ENCODE results near the gene DOCK2. TPM values are rescaled to one million over a fixed set of nuclear protein-coding genes. Genes with fewer than 3 reads are reported as not detected.

Gene DOCK2
- total and polyA plus RNA-seq, 9 of the 15 experiments (the other 6 are each of a cell fraction or from before 2014, with no cell fraction given), result 4.5 to 42.6 (median 20.5) TPM

DNA sequence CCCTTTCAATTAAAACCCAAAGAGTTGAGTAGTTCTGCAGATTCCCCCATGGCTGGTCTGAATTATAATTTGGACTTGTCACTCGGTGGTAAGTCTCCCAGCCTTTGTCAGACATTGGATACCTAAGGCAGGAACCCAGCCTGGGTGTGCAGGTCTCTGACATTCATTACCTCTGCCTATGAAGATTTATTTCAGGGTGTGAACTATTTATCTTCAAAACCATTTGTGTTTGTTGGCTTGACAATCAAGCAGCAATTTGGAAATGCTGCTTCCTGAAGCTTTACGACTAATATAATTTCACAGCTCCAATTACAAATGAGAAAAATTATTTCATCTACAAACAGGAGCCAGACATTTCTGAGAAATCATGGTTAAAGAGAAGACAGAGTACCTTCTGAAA, 160.5 kb downstream of the DOCK2 start:
- no peaks in the 10 kb centered on the region for H3K9me1 ChIP-seq (ENCODE audit: control insufficient read depth, insufficient read depth, low read length)
- no peaks in the 10 kb centered on the region for H3K36me3 ChIP-seq (ENCODE audit: control insufficient read depth, insufficient read depth, low read length)
- FAIRE-seq (no peak), ATAC-seq (no peak), DNase-seq (ENCODE audit: extremely low read depth in 1 of 4, low spot score in 3 of 4) (no peak)
- CTCF ChIA-PET (ENCODE audit: low intra/inter-chr PET ratio), result no interaction called here
- no peaks in the 10 kb centered on the region; a peak in 1 of 5 replicates for H3K4me1 ChIP-seq (replicated peaks in 1 of 2; ENCODE audit: control insufficient read depth in 2 of 2, insufficient read depth in 2 of 2, low read length in 2 of 2)
- BruUV-seq (replicated peaks), result no TSS peak
- no peak overlapping the region for H2AFZ ChIP-seq (ENCODE audit: low read depth, low read length)
- 46% methylated on average over 2 of the region's 2 CpGs for WGBS (ENCODE audit: insufficient coverage, low coverage, missing lambda C conversion rate)
- POLR2A ChIA-PET, result interaction anchor here (0.7 kb wide), 1 partner anchor 28 kb away, joined by 3 read pairs; no protein-coding TSS in a partner anchor
- in situ Hi-C loops (cut with MboI) (no loop called here), intact Hi-C loops (cut with micrococcal nuclease) (no loop called here)
- H3K27me3 ChIP-seq (ENCODE audit: control insufficient read depth in 2 of 2, insufficient read depth in 2 of 2, low read length in 2 of 2), result no peaks in the 10 kb centered on the region
- no peaks in the 10 kb centered on the region for H4K20me1 ChIP-seq (replicated peaks; ENCODE audit: control insufficient read depth, insufficient read depth, low read length)
- no peak overlapping the region for H3K4me2 ChIP-seq (ENCODE audit: insufficient read depth, low read length)
- no peak overlapping the region for H3K4me3 ChIP-seq
- TF ChIP-seq EP400 (IDR thresholded peaks at IDR 0.05) (no peak), RUNX1 (IDR thresholded peaks at IDR 0.05; ENCODE audit: low read depth) (no peak), ZNF436 (CRISPR knock-in tag; IDR thresholded peaks at IDR 0.05) (no peak), FOXJ2 (tag; IDR thresholded peaks at IDR 0.05) (no peak), ZNF780A (CRISPR knock-in tag; IDR thresholded peaks at IDR 0.05) (no peak), JUN (IDR thresholded peaks at IDR 0.05; ENCODE audit: borderline replicate concordance, low read depth, low read length) (no peak), JUN (CRISPR knock-in tag; IDR thresholded peaks at IDR 0.05; ENCODE audit: borderline replicate concordance) (no peak), ZNF124 (CRISPR knock-in tag; IDR thresholded peaks at IDR 0.05) (no peak), JUND (IDR thresholded peaks at IDR 0.05; ENCODE audit: borderline replicate concordance, low read depth, low read length) (no peak), JUND (tag; IDR thresholded peaks at IDR 0.05; ENCODE audit: borderline replicate concordance, low read depth, low read length) (no peak), HNRNPL (IDR thresholded peaks at IDR 0.05; ENCODE audit: low read depth, low read length) (no peak)
- TF ChIP-seq, protein P1, sequence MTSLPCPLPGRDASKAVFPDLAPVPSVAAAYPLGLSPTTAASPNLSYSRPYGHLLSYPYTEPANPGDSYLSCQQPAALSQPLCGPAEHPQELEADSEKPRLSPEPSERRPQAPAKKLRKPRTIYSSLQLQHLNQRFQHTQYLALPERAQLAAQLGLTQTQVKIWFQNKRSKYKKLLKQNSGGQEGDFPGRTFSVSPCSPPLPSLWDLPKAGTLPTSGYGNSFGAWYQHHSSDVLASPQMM (CRISPR knock-in tag; IDR thresholded peaks at IDR 0.05), result no peak
- TF ChIP-seq, protein P2, sequence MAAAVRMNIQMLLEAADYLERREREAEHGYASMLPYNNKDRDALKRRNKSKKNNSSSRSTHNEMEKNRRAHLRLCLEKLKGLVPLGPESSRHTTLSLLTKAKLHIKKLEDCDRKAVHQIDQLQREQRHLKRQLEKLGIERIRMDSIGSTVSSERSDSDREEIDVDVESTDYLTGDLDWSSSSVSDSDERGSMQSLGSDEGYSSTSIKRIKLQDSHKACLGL (CRISPR knock-in tag; IDR thresholded peaks at IDR 0.05; ENCODE audit: borderline replicate concordance, poor library complexity, severe bottlenecking), result no peak
- no peaks in the 10 kb centered on the region for H3K79me2 ChIP-seq (ENCODE audit: control insufficient read depth, insufficient read depth, low read length)
- H3K27ac ChIP-seq (ENCODE audit: extremely low read depth, low read depth, low read length), result no peak overlapping the region
- no peaks in the 10 kb centered on the region for H3K9me3 ChIP-seq (replicated peaks; ENCODE audit: control insufficient read depth, insufficient read depth, low read depth, low read length)
- no peak overlapping the region for H3K9ac ChIP-seq (ENCODE audit: insufficient read depth in 1 of 2, low read depth in 2 of 2, low read length in 2 of 2)

Data from K562 (cell line).